GM23248 (cell line): Measurements from ENCODE around the gene THAP3.

Source experiments
- EZH2 ChIP-seq: fragments of 200-600 bp; sonication (generic); IDR thresholded peaks from 2 replicates; pipeline ENCODE4 v1.6.1; 2018; ENCODE audit warnings: antibody characterized with exemption, mild to moderate bottlenecking; ENCODE audit not compliant: insufficient read depth, poor library complexity, severe bottlenecking
- EZH2phosphoT487 ChIP-seq: fragments of 200-600 bp; sonication (generic); IDR thresholded peaks from 2 replicates; pipeline ENCODE4 v1.6.1; 2018; ENCODE audit warnings: antibody characterized with exemption, moderate library complexity, mild to moderate bottlenecking, low read depth; ENCODE audit not compliant: insufficient read depth

GRCh38 chr1:6587261-6588005 lies 37.2 kb upstream of the THAP3 start:
- TF ChIP-seq EZH2 (no peak), EZH2phosphoT487 (no peak)
